Suprapubic skin (tissue), 4 donors: ENCODE results near the gene IL11.

Source experiments
- POLR2A ChIP-seq, 2 donors: fragments of 450-650 bp; IDR thresholded peaks; one replicate each; pipeline ENCODE4 v1.6.1; 2017; ENCODE audit warnings: antibody characterized with exemption in 2 of 2, mild to moderate bottlenecking in 2 of 2, moderate library complexity in 2 of 2
- POLR2AphosphoS5 ChIP-seq, 3 donors: sonication (generic); formaldehyde crosslinking; IDR thresholded peaks; one replicate each; pipeline ENCODE4 v1.6.1; 2017; ENCODE audit warnings: antibody characterized with exemption in 3 of 3

DNA sequence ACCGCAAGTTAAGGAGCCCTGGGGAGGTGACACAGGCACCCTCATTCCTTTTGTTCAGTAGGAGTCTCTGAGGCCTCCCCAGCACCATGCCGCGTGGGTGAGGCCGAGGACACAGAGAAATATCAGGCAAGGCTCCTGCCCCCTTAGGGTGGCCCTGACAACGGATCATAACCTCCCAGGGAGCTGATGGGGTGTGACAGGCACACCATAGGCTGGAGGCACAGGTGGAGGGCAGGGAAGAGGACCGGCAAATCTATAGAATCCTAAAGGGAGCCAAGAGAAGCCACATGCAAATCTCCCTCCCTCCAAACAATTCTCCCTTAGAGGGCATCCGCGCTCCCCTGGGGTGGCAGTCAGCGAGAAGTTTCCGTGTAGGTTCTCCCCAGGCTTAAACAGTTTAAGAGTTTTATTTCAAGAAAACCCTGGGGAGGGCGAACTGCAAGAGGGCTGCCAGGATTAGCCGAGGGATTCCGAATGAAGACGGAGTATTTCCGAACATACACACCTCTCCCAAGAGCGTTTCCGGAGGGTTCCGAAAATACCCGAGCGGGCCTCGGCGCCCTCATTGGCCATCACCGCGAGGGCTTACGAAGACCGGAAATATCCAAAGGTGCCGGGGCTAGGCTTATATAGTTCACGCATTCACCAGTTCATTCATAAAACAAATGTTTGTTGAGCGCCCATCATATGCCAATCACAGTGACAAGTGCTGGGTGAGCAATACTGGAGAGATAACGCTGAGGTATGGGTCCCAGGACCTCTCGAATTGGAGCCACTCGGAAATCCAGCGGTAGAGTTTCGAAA, 14.9 kb upstream of the IL11 start:
- TF ChIP-seq POLR2A (IDR thresholded peaks at IDR 0.05) (no peak), POLR2AphosphoS5 (IDR thresholded peaks at IDR 0.05) (no peak)
